Trophoblast cell (in vitro differentiated cells and primary cell): ENCODE measurements around the gene NME2.

Experiments
- DNase-seq, 2 donors: peaks; one replicate each; pipeline ENCODE4 v3.0.0-alpha.2; 2016
- H2AFZ ChIP-seq: 2 replicates; pipeline ENCODE4 v1.6.1; 2013; ENCODE audit warnings: low read length, moderate library complexity, mild to moderate bottlenecking; ENCODE audit not compliant: insufficient read depth, poor library complexity
- H2AK5ac ChIP-seq: 2 replicates; pipeline ENCODE4 v1.6.1; 2013; ENCODE audit warnings: mild to moderate bottlenecking, low read length
- H2BK120ac ChIP-seq: 2 replicates; pipeline ENCODE4 v1.6.1; 2013; ENCODE audit warnings: low read length, mild to moderate bottlenecking, moderate library complexity; ENCODE audit not compliant: insufficient read depth, poor library complexity
- H2BK12ac ChIP-seq: 2 replicates; pipeline ENCODE4 v1.6.1; 2013; ENCODE audit warnings: mild to moderate bottlenecking, low read length, moderate library complexity
- H2BK5ac ChIP-seq: 2 replicates; pipeline ENCODE4 v1.6.1; 2013; ENCODE audit warnings: low read length, low read depth, moderate library complexity, mild to moderate bottlenecking; ENCODE audit not compliant: poor library complexity
- H3K14ac ChIP-seq: 2 replicates; pipeline ENCODE4 v1.6.1; 2013; ENCODE audit warnings: mild to moderate bottlenecking, low read length
- H3K18ac ChIP-seq: 2 replicates; pipeline ENCODE4 v1.6.1; 2013; ENCODE audit warnings: mild to moderate bottlenecking, low read length
- H3K23ac ChIP-seq: 2 replicates; pipeline ENCODE4 v1.6.1; 2013; ENCODE audit warnings: low read length
- H3K27ac ChIP-seq: 2 replicates; pipeline ENCODE4 v1.5.1; 2013; ENCODE audit warnings: low read depth, mild to moderate bottlenecking, inconsistent platforms, low read length, moderate library complexity
- H3K27me3 ChIP-seq: 2 replicates; pipeline ENCODE4 v1.6.1; 2013; ENCODE audit warnings: inconsistent platforms, mild to moderate bottlenecking, low read length, moderate library complexity; ENCODE audit not compliant: insufficient read depth
- H3K36me3 ChIP-seq, 2 experiments: 1 replicate in 1 of 2; 2 replicates in 1 of 2; pipeline ENCODE4 v1.6.1; 2013; ENCODE audit warnings: low read length in 2 of 2, mild to moderate bottlenecking in 2 of 2, moderate library complexity in 1 of 2; ENCODE audit not compliant: insufficient read depth in 2 of 2, control insufficient read depth in 1 of 2
- H3K4ac ChIP-seq: 2 replicates; pipeline ENCODE4 v1.6.1; 2013; ENCODE audit warnings: low read depth, mild to moderate bottlenecking, low read length, moderate library complexity
- H3K4me1 ChIP-seq, 2 experiments: 1 replicate in 1 of 2; 2 replicates in 1 of 2; pipeline ENCODE4 v1.6.1; 2013; ENCODE audit warnings: low read length in 2 of 2, mild to moderate bottlenecking in 2 of 2, moderate library complexity in 1 of 2; ENCODE audit not compliant: insufficient read depth in 2 of 2, control insufficient read depth in 1 of 2
- H3K4me2 ChIP-seq: 2 replicates; pipeline ENCODE4 v1.6.1; 2013; ENCODE audit warnings: inconsistent platforms, mild to moderate bottlenecking, low read length, moderate library complexity
- H3K4me3 ChIP-seq: 2 replicates; pipeline ENCODE4 v1.5.1; 2013; ENCODE audit warnings: mild to moderate bottlenecking, low read depth, low read length, inconsistent platforms
- H3K79me1 ChIP-seq: one replicate; pipeline ENCODE4 v1.6.1; 2013; ENCODE audit warnings: low read length
- H3K79me2 ChIP-seq: 2 replicates; pipeline ENCODE4 v1.6.1; 2013; ENCODE audit warnings: low read length, mild to moderate bottlenecking; ENCODE audit not compliant: control insufficient read depth, insufficient read depth, poor library complexity
- H3K9ac ChIP-seq: 2 replicates; pipeline ENCODE4 v1.6.1; 2013; ENCODE audit warnings: mild to moderate bottlenecking, low read length
- H3K9me3 ChIP-seq: 2 replicates; pipeline ENCODE4 v1.6.1; 2013; ENCODE audit warnings: low read depth, mild to moderate bottlenecking, control low read depth, inconsistent platforms, low read length; ENCODE audit not compliant: insufficient read depth
- H4K12ac ChIP-seq: 2 replicates; pipeline ENCODE4 v1.6.1; 2013; ENCODE audit warnings: low read depth, mild to moderate bottlenecking, low read length, moderate library complexity
- H4K8ac ChIP-seq: 2 replicates; pipeline ENCODE4 v1.6.1; 2013; ENCODE audit warnings: low read depth, mild to moderate bottlenecking, low read length, moderate library complexity
- H4K91ac ChIP-seq: one replicate; pipeline ENCODE4 v1.6.1; 2013; ENCODE audit warnings: low read depth, mild to moderate bottlenecking, low read length, moderate library complexity
- WGBS: extraction: QIAGEN DNeasy Blood & Tissue Kit; methylation state at CpG from one replicate; pipeline ENCODE4 v1.1.7; 2013; ENCODE audit warnings: missing lambda C conversion rate; ENCODE audit not compliant: insufficient read length, insufficient coverage; ENCODE audit errors: extremely low coverage; 5-methylcytosine and 5-hydroxymethylcytosine counted together

The NME2 gene

GRCh38 chr17:51185763-51186332 lies 19.6 kb downstream of the NME2 start:
- Histone ChIP-seq H2AK5ac (no peak overlapping the region), H4K8ac (no peak overlapping the region), H3K27me3 (no peaks in the 10 kb centered on the region), H4K91ac (no peak overlapping the region), H3K4me3 (no peak overlapping the region), H2BK5ac (no peak overlapping the region), H4K12ac (no peak overlapping the region), H2BK12ac (no peak overlapping the region), H3K9me3 (no peaks in the 10 kb centered on the region), H3K14ac (no peak overlapping the region), H3K4me2 (no peak overlapping the region), H3K36me3 (peaks cover 18 to 22% of the 10 kb centered on the region in 2 experiments), H2AFZ (no peak overlapping the region), H3K4ac (no peak overlapping the region), H3K9ac (no peak overlapping the region), H3K4me1 (peaks cover 0 to 5% of the 10 kb centered on the region in 2 experiments), H3K79me2 (no peaks in the 10 kb centered on the region), H3K27ac (no peak overlapping the region), H2BK120ac (no peak overlapping the region), H3K18ac (no peak overlapping the region), H3K79me1 (no peaks in the 10 kb centered on the region), H3K23ac (no peak overlapping the region)
- DNase-seq: no peak
- no CpG with 5 or more reads among the region's 8 CpGs for WGBS

- H4K12ac ChIP-seq: no peak overlapping the region
- H3K79me2 ChIP-seq: no peaks in the 10 kb centered on the region
- H2BK120ac ChIP-seq: no peak overlapping the region
- H3K4me3 ChIP-seq: no peak overlapping the region
- DNase-seq: no peak
- no peak overlapping the region for H3K9ac ChIP-seq
- H3K27ac ChIP-seq: no peak overlapping the region
- no peaks in the 10 kb centered on the region for H3K9me3 ChIP-seq
- H3K27me3 ChIP-seq: no peaks in the 10 kb centered on the region
- H3K36me3 ChIP-seq: peaks cover 12 to 16% of the 10 kb centered on the region in 2 experiments
- no peak overlapping the region for H3K23ac ChIP-seq
- no peak overlapping the region for H2BK12ac ChIP-seq
- no peak overlapping the region for H3K18ac ChIP-seq
- H4K8ac ChIP-seq: no peak overlapping the region
- no peak overlapping the region for H2BK5ac ChIP-seq
- peaks cover 0 to 3% of the 10 kb centered on the region in 2 experiments for H3K4me1 ChIP-seq
- no peak overlapping the region for H3K14ac ChIP-seq
- H2AK5ac ChIP-seq: no peak overlapping the region
- no peak overlapping the region for H3K4ac ChIP-seq
- H3K4me2 ChIP-seq: no peak overlapping the region
- no peak overlapping the region for H4K91ac ChIP-seq
- no peak overlapping the region for H2AFZ ChIP-seq
- H3K79me1 ChIP-seq: no peaks in the 10 kb centered on the region
- WGBS: no CpG with 5 or more reads among the region's 9 CpGs
These were observed 22.1 kb downstream of the NME2 start for GRCh38 chr17:51188271-51188833.

DNA sequence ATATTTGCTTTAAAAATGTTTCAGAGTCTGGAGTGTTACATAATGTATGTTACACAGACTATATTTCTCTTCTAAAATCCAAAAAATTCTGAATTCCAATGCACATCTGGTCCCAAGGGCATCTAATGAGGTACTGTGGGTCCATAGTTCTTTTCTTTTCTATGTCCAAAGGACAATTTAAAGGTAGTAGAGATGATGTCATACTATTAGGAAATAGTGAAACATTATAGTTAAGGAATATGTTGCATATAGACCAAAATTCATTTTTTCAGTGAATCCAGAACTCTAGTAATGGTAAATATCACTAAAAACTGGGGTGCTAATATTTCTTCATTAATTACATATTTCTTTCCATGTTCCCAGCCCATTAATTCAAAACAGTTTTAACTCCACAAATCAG lies 23.0 kb downstream of the NME2 start:
- Histone ChIP-seq H4K91ac (no peak overlapping the region), H3K9me3 (no peaks in the 10 kb centered on the region), H3K27ac (no peak overlapping the region), H4K8ac (no peak overlapping the region), H2BK5ac (no peak overlapping the region), H3K14ac (no peak overlapping the region), H2BK12ac (no peak overlapping the region), H3K36me3 (peaks cover 17 to 19% of the 10 kb centered on the region in 2 experiments), H3K4me3 (no peak overlapping the region), H3K4me1 (peaks cover 0 to 3% of the 10 kb centered on the region in 2 experiments), H3K79me1 (no peaks in the 10 kb centered on the region), H3K23ac (no peak overlapping the region), H3K18ac (no peak overlapping the region), H3K4me2 (no peak overlapping the region), H3K9ac (no peak overlapping the region), H2BK120ac (no peak overlapping the region), H2AFZ (no peak overlapping the region), H4K12ac (no peak overlapping the region), H3K79me2 (no peaks in the 10 kb centered on the region), H2AK5ac (no peak overlapping the region), H3K4ac (no peak overlapping the region), H3K27me3 (no peaks in the 10 kb centered on the region)
- no peak for DNase-seq

DNA sequence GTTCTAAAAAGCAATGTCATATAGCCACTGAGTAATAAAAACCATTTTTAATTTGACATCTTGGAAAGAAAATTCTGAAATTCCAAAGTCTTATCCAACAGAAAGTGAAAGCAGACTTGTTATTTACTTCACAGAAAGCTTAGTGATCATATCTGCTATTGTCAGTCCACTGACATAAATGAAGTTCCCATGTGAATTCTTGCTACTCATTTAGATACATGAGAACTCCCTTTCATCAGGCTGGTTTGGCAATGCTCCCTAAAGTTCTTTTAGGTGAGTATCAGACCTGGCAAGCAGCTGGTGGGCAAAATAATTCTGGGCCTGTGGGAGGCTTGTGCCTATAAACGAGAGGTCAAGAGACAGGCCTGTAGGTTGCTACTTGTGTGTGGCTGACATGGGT lies 23.4 kb downstream of the NME2 start:
- DNase-seq: no peak
- no peak overlapping the region for H2BK5ac ChIP-seq
- H3K4me2 ChIP-seq: no peak overlapping the region
- no peaks in the 10 kb centered on the region for H3K9me3 ChIP-seq
- no peak overlapping the region for H4K91ac ChIP-seq
- no peak overlapping the region for H3K14ac ChIP-seq
- H2BK120ac ChIP-seq: no peak overlapping the region
- H3K23ac ChIP-seq: no peak overlapping the region
- no peak overlapping the region for H2BK12ac ChIP-seq
- no peak overlapping the region for H3K9ac ChIP-seq
- H3K18ac ChIP-seq: no peak overlapping the region
- H2AFZ ChIP-seq: no peak overlapping the region
- H3K79me1 ChIP-seq: no peaks in the 10 kb centered on the region
- H4K12ac ChIP-seq: no peak overlapping the region
- no peak overlapping the region for H3K4ac ChIP-seq
- H3K4me1 ChIP-seq: peaks cover 0 to 3% of the 10 kb centered on the region in 2 experiments
- H3K27me3 ChIP-seq: no peaks in the 10 kb centered on the region
- H3K36me3 ChIP-seq: peaks cover 20 to 22% of the 10 kb centered on the region in 2 experiments
- no CpG with 5 or more reads among the region's 1 CpG for WGBS
- H3K27ac ChIP-seq: no peak overlapping the region
- H4K8ac ChIP-seq: no peak overlapping the region
- no peak overlapping the region for H2AK5ac ChIP-seq
- H3K79me2 ChIP-seq: no peaks in the 10 kb centered on the region
- H3K4me3 ChIP-seq: no peak overlapping the region
